Lung (tissue), 12 donors: Measurements from ENCODE around the gene NCAM1. TPM values are rescaled to one million over a fixed set of nuclear protein-coding genes. Genes with fewer than 3 reads are reported as not detected.

Experiments
- ATAC-seq: fragments of 200-7000 bp; cut with Tn5 transposase; one replicate; pipeline ENCODE4 v1.9.1; 2020; ENCODE audit warnings: moderate number of reproducible peaks; ENCODE audit not compliant: insufficient read depth, low FRiP score
- DNase-seq, 3 donors: peaks; one replicate each; pipeline ENCODE4 v3.0.0-alpha.2; 2013 to 2017
- H3K27ac ChIP-seq, 2 donors: one replicate each; pipeline ENCODE4 v1.5.1; 2013; ENCODE audit warnings: mild to moderate bottlenecking in 2 of 2, moderate library complexity in 2 of 2, control low read depth in 1 of 2, inconsistent platforms in 1 of 2, low read depth in 1 of 2, low read length in 1 of 2
- H3K27me3 ChIP-seq, 3 donors: one replicate each; pipeline ENCODE4 v1.5.1; 2013; ENCODE audit warnings: low read length in 2 of 3; ENCODE audit not compliant: control insufficient read depth in 3 of 3, insufficient read depth in 3 of 3
- H3K36me3 ChIP-seq, 4 donors: one replicate each; pipeline ENCODE4 v1.5.1; 2013; ENCODE audit warnings: low read length in 4 of 4, mild to moderate bottlenecking in 1 of 4, moderate library complexity in 1 of 4; ENCODE audit not compliant: control insufficient read depth in 4 of 4, insufficient read depth in 4 of 4
- H3K4me1 ChIP-seq, 5 donors: one replicate each; pipeline ENCODE4 v1.5.1; 2013; ENCODE audit warnings: low read length in 5 of 5, mild to moderate bottlenecking in 2 of 5, moderate library complexity in 1 of 5; ENCODE audit not compliant: control insufficient read depth in 5 of 5, insufficient read depth in 5 of 5
- H3K4me3 ChIP-seq: one replicate; pipeline ENCODE4 v1.5.1; 2013; ENCODE audit warnings: mild to moderate bottlenecking, control low read depth, moderate library complexity
- H3K9ac ChIP-seq, 2 donors: one replicate each; pipeline ENCODE4 v1.5.1; 2013; ENCODE audit warnings: low read length in 2 of 2, control low read depth in 1 of 2; ENCODE audit not compliant: insufficient read depth in 1 of 2
- H3K9me3 ChIP-seq, 4 donors: one replicate each; pipeline ENCODE4 v1.5.1; 2013; ENCODE audit warnings: low read length in 3 of 4, mild to moderate bottlenecking in 1 of 4, moderate library complexity in 1 of 4; ENCODE audit not compliant: control insufficient read depth in 4 of 4, insufficient read depth in 3 of 4
- WGBS, 2 donors: extraction: QIAGEN DNeasy Blood & Tissue Kit; methylation state at CpG; one replicate each; pipeline ENCODE4 v1.1.7; 2013; 5-methylcytosine and 5-hydroxymethylcytosine counted together
- polyA plus RNA-seq, 2 donors: library from polyadenylated mRNA; stranded (reverse); fragments of 200-250 nt; gene quantifications; one replicate each; pipeline ENCODE4 v1.2.1, GENCODE V29; 2013
- total RNA-seq, 2 donors: library from RNA; depleted of rRNA in 1 of 2; stranded (reverse); fragments of >200 nt in 1 of 2; gene quantifications; one replicate each; pipeline ENCODE4 v1.2.1, GENCODE V29; 2014 to 2021
- TF ChIP-seq, protein P1 (sequence below): IDR thresholded peaks from 2 replicates; pipeline ENCODE4 v1.5.1; 2012; ENCODE audit warnings: mild to moderate bottlenecking; ENCODE audit errors: control extremely low read depth, extremely low read depth
- donor health status: control.
- donor health status: control.
- donor health status: Bipolar disorder and iron deficiency.
- donor health status: healthy.
- donor health status: DM: yes; HTN: yes; CAD: no.

The NCAM1 gene
- total and polyA plus RNA-seq, 4 donors = 0.28 to 36.5 (median 2.4) TPM

DNA sequence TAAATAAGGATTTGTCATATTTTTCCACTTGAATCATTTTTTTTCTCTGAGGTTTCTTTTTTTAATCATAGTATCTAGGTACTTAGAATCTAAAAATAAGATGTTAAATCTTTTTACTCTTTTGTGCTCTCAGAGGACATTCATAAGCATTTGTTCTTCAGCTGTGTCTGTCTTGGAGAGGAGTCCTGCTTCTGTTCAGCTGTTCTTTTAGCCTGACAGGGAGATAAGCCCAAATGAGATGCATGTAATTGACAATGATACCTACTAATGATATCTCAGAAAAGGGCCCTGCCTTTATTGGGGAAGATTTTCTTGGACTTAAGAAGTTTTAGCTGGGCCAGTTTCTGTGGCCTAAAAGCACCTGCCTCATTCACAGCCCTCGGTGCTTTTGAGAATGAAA is 156.9 kb downstream of the NCAM1 start:
- no peak for ATAC-seq
- Histone ChIP-seq H3K4me1 (peaks cover 0 to 21% (median 0%) of the 10 kb centered on the region in 5 donors), H3K27ac (no peak overlapping the region), H3K9me3 (no peaks in the 10 kb centered on the region), H3K27me3 (no peaks in the 10 kb centered on the region), H3K36me3 (no peaks in the 10 kb centered on the region), H3K4me3 (no peak overlapping the region), H3K9ac (no peak overlapping the region)
- TF ChIP-seq, protein P1, sequence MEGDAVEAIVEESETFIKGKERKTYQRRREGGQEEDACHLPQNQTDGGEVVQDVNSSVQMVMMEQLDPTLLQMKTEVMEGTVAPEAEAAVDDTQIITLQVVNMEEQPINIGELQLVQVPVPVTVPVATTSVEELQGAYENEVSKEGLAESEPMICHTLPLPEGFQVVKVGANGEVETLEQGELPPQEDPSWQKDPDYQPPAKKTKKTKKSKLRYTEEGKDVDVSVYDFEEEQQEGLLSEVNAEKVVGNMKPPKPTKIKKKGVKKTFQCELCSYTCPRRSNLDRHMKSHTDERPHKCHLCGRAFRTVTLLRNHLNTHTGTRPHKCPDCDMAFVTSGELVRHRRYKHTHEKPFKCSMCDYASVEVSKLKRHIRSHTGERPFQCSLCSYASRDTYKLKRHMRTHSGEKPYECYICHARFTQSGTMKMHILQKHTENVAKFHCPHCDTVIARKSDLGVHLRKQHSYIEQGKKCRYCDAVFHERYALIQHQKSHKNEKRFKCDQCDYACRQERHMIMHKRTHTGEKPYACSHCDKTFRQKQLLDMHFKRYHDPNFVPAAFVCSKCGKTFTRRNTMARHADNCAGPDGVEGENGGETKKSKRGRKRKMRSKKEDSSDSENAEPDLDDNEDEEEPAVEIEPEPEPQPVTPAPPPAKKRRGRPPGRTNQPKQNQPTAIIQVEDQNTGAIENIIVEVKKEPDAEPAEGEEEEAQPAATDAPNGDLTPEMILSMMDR = no peak
- 85 to 92% methylated on average over 1 of the region's 1 CpG for WGBS, 2 donors
- no peak for DNase-seq

DNA sequence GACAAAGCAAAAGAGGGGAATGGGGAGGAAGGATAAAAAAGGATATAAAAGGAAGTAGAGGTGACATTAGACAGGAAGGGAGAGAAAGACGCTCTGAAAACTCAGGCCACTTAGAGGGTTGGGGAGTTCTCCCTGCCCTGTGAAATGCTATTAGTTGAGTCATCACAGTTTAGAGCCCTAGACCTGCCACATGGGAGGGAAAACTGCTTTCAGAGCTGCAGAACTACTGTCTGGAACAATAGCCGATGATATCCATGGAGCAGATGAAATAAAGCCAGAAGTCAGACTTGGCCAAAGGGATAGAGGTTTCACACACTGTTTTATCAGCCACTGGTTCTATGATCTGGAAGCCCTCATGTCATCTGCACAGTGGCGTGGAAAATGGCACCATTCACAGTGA is 157.9 kb downstream of the NCAM1 start:
- Histone ChIP-seq H3K27me3 (no peaks in the 10 kb centered on the region), H3K9ac (no peak overlapping the region), H3K27ac (no peak overlapping the region), H3K4me1 (peaks cover 0 to 18% (median 0%) of the 10 kb centered on the region in 5 donors), H3K36me3 (no peaks in the 10 kb centered on the region), H3K9me3 (no peaks in the 10 kb centered on the region), H3K4me3 (no peak overlapping the region)
- DNase-seq = no peak
- TF ChIP-seq, protein P1 = no peak
- no peak for ATAC-seq
- WGBS, 2 donors = 77 to 79% methylated on average over 3 of the region's 3 CpGs

DNA sequence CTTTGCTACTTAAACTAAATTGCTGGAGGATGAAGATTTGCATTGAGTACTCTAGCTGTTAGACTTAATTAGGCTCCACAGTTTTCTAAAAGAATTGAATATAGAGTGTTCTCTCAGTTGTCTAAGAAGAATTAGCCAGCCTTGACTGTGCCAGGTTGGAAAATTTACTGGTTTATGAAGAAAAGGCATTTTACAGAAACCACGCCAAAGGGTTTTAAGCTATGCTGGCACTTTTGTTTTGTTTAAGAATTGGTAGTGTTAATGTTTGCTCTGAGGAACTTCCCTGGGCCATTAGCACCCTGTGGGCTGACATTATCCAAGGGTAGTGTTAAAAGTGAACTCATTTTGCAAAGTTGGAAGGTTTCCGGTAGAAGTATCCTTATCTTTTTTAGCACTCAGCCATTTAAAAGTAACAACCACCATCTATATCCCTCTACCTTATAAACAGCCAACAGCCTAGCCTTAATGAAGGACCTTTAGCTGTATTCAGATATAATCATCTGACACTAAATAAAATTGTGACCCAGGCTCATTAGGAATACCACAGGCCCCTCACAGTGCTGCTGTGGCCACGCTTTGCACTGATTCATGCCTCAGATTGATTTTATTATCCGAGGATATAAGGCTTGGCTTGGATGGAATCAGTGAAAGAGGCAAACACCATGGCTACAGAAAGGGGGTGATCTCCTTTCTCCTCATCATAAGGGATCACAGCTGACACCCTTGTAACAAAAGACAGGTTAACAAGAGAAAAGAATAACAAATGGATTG is 158.9 kb downstream of the NCAM1 start:
- peaks cover 0 to 16% (median 0%) of the 10 kb centered on the region in 5 donors for H3K4me1 ChIP-seq
- H3K9ac ChIP-seq = no peak overlapping the region
- no peaks in the 10 kb centered on the region for H3K9me3 ChIP-seq
- H3K36me3 ChIP-seq = no peaks in the 10 kb centered on the region
- TF ChIP-seq, protein P1 = no peak
- H3K4me3 ChIP-seq = no peak overlapping the region
- no peak overlapping the region for H3K27ac ChIP-seq
- DNase-seq = no peak
- WGBS, 2 donors = 79 to 82% methylated on average over 4 of the region's 4 CpGs
- no peak for ATAC-seq
- no peaks in the 10 kb centered on the region for H3K27me3 ChIP-seq
